ENCODE results near the gene ABTB2. TPM values are rescaled to one million over a fixed set of nuclear protein-coding genes. Genes with fewer than 3 reads are reported as not detected.

ABTB2 gene
- total RNA-seq, 2 donors from 2014 or later: 5.8 to 11.1 TPM

GRCh38 chr11:34356576-34356912, 1.3 kb downstream of the ABTB2 start:
- Histone ChIP-seq H3K27me3 (peaks cover 9% of the 10 kb centered on the region), H3K9me3 (no peaks in the 10 kb centered on the region), H3K4me1 (peaks cover 10% of the 10 kb centered on the region), H3K4me3 (peak overlapping the region; percentile 75), H3K27ac (peak overlapping the region; percentile 81), H3K36me3 (no peaks in the 10 kb centered on the region), H3K9ac (ENCODE audit: low read depth in 2 of 2, low read length in 2 of 2) (peak overlapping the region; percentile 48 to 51)
- TF ChIP-seq CTCF (IDR thresholded peaks at IDR 0.05): no peak
- no peak for DNase-seq
- intact Hi-C loops (cut with DNase I): no loop called here

GRCh38 chr11:34356130-34356529, 1.7 kb downstream of the ABTB2 start:
- TF ChIP-seq CTCF (IDR thresholded peaks at IDR 0.05): no peak
- Histone ChIP-seq H3K27ac (no peak overlapping the region), H3K9me3 (no peaks in the 10 kb centered on the region), H3K27me3 (peaks cover 9% of the 10 kb centered on the region), H3K4me1 (peaks cover 10% of the 10 kb centered on the region), H3K4me3 (peak overlapping the region; percentile 75), H3K36me3 (no peaks in the 10 kb centered on the region), H3K9ac (ENCODE audit: low read depth in 2 of 2, low read length in 2 of 2) (peak overlapping the region in 1 of 2 donors; percentile 51)
- no peak for DNase-seq
- intact Hi-C loops (cut with DNase I): no loop called here

- H3K9ac ChIP-seq (ENCODE audit: low read depth in 2 of 2, low read length in 2 of 2): no peak overlapping the region
- H3K4me1 ChIP-seq: peaks cover 10% of the 10 kb centered on the region
- no peaks in the 10 kb centered on the region for H3K36me3 ChIP-seq
- no peak overlapping the region for H3K27ac ChIP-seq
- intact Hi-C loops (cut with DNase I): no loop called here
- peaks cover 9% of the 10 kb centered on the region for H3K27me3 ChIP-seq
- no peak for TF ChIP-seq CTCF (IDR thresholded peaks at IDR 0.05)
- H3K9me3 ChIP-seq: no peaks in the 10 kb centered on the region
- no peak for DNase-seq
- H3K4me3 ChIP-seq: peak overlapping the region; percentile 75
These were observed 2.1 kb downstream of the ABTB2 start for GRCh38 chr11:34355726-34356125.

GRCh38 chr11:34354782-34355181, 3.0 kb downstream of the ABTB2 start:
- no peak overlapping the region for H3K27ac ChIP-seq
- H3K9ac ChIP-seq (ENCODE audit: low read depth in 2 of 2, low read length in 2 of 2): no peak overlapping the region
- peaks cover 9% of the 10 kb centered on the region for H3K27me3 ChIP-seq
- H3K4me3 ChIP-seq: no peak overlapping the region
- intact Hi-C loops (cut with DNase I): no loop called here
- DNase-seq: no peak
- H3K4me1 ChIP-seq: peaks cover 10% of the 10 kb centered on the region
- TF ChIP-seq CTCF (IDR thresholded peaks at IDR 0.05): no peak
- no peaks in the 10 kb centered on the region for H3K36me3 ChIP-seq
- H3K9me3 ChIP-seq: no peaks in the 10 kb centered on the region

GRCh38 chr11:34353881-34354280, 3.9 kb downstream of the ABTB2 start:
- intact Hi-C loops (cut with DNase I): no loop called here
- Histone ChIP-seq H3K9me3 (no peaks in the 10 kb centered on the region), H3K9ac (ENCODE audit: low read depth in 2 of 2, low read length in 2 of 2) (no peak overlapping the region), H3K27me3 (peaks cover 9% of the 10 kb centered on the region), H3K27ac (no peak overlapping the region), H3K4me3 (no peak overlapping the region), H3K36me3 (no peaks in the 10 kb centered on the region), H3K4me1 (peaks cover 10% of the 10 kb centered on the region)
- no peak for DNase-seq
- TF ChIP-seq CTCF (IDR thresholded peaks at IDR 0.05): no peak
